HG03060 (cell line): ENCODE data around the gene UNK.
A peak's percentile ranks its signal among the peaks of the same experiment; 100 is the strongest.
"Not testable (repeated sequence)": the region's sequence is repeated elsewhere in the genome, so short reads cannot be mapped to it uniquely, and the experiment has no call there.

Experiments used
- ATAC-seq: cut with Tn5 transposase; IDR thresholded peaks from one replicate; pipeline ENCODE4 v1.9.1; 2021; ENCODE audit warnings: low read depth, moderate number of reproducible peaks; ENCODE audit not compliant: unreplicated experiment

UNK gene

DNA sequence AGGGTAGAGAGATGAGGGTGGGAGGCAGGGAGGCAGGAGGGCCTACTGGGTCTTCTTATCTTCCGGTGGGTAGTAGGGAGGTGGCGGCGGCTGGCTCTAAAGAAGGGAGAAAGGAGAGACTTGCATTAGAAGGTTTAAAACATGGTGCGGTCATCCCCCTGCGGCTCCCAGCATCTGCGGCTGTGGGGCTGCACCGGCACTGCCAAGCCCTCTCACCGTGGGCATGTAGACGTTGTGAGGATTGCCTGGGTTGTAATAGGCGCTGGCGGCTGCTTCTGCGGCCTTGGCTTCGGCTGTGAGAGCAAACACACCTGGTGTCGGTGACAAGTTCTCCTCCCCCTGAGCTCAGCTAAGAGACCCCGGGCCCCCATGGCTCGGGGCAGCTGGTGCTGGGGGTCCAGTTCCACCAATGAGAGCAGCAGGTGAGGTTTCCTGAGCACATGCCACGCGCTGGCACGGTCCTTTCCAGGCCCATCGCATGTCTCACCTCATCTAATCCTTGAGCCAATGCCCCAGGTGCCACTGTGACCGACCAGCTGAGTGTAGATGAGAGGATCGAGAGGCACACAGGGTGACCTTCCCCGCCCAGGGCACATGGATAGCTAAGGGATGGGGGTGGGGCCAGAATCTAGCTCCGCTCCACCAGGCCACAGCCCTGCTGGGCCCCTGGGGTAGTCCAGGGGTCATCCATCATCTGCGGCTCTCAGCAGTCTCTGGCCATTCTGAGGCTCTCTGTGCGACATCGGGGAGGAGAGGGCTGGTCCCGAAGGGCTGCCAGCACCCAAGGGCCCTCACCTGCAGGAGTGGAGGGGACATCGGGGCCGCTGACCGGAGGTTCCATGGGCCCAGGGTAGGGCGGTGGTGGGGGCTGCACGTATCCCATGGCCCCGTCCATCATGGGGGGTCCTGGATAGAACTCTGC, 62.3 kb downstream of the UNK start:
- ATAC-seq = no peak

DNA sequence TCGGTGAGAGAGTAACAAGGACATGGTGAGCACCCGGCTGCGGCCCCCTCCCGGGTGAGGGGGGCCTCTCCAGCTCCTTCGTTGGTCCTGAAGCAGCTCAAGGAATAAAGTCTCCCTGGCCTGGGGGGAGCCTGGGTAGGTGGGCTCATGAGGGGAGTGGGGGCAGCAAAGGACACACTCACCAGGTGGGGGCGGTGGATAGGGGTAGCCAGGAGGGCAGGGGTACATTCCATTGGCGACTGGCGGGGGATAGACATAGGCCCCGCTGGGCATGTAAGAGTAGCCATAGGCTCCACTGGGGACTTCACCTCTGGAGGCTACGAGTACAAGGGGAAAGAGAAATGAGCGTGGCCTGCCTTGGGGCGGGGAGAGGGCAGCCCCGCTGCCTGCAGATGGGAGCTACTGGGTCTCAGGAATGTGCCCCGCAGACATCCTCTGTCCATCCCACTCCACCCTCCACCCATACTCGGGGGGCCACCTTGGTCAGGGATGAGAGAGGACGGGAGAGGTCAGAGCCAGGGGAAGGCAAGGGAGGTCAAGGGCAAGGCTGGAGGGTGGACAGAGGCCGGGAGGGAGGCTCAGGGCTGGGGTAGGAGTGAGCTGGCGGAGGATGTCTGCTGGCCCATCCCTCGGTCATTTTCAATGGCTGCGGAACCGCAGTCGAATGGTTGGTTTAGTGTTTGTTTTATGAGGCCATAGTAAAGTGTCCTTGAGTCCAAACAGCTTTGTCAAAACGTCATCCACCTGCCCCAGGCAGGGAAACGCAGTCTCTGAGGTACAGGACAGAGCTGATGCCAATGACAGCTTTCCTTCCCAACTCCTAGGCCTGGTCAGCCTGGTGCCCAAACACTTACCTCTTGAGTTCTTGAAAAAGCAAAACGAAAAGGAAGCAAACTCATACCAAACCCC, 63.3 kb downstream of the UNK start:
- no peak for ATAC-seq

DNA sequence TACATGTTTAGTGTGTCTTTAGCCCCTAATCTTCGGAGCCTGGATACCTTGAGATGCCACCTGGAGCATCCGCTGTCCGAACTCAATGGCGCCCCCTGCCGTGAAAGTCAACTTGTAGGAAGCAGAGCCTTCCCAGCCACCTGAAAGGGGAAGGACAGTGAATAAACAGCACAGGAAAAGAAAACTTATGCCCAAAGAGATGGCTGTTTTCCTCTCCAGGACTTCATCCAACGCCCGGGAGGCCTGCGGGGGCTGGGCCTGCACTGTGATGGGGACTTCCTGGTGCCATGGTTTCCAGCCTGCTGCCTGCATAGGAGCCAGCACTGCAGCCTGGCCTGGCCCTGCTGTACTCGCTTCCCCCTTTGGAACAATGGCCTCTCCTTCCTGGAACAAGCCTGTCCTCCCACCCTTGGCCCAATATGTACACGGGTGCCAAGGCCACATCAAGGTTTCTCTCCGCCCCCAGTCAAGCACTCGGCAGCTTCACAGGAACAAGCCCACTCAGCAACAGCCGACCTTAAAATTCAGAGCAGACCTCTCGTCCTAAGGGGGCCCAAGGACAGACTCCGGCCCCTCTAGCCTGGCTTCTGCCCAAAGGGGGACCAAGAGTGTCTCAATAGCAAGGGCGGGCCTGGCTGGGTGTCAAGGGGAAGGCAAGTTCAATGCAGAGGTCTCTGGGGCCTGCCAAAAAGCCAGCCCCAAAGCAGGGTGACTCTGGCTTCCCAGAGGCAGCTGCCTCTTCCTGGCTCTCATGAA, 64.1 kb downstream of the UNK start:
- no peak for ATAC-seq

DNA sequence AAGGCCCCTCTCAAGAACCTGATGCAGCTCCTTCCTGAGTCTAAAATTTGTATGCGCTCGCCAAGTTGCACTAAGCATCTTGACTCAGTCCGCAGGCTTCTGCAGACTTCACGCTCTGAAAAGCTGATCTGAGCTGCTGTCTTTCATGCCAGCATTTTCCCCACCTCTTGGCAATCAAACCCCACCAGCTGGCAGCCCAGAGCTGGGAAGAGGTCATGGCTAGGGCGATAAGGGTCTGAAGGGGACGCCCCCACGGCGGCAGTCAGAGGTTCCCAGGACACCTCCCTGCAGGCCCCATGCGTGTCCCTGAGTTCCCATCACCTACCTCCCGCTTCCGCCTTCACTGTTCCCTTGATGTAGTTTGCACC, 64.7 kb downstream of the UNK start:
- no peak for ATAC-seq

DNA sequence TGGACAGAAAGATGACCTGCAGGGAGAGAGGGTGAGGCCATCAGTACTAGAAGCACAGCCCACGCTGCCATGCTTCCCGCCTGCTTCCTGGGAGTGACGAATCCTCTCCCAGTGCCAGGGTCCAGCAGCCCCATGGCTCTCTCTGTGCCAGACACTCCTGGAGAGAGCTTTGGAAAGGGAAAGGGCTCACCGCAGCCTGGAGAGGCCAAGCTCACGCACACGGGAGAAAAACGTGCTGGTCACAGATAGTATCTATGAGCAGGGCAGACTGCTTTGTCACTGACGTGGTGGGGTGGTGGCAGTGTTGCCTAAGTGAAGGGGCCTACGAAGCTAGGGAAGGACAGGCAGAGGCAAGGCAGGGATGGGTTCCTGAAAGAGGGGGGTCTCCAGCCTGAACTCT, 65.1 kb downstream of the UNK start:
- ATAC-seq = no peak

DNA sequence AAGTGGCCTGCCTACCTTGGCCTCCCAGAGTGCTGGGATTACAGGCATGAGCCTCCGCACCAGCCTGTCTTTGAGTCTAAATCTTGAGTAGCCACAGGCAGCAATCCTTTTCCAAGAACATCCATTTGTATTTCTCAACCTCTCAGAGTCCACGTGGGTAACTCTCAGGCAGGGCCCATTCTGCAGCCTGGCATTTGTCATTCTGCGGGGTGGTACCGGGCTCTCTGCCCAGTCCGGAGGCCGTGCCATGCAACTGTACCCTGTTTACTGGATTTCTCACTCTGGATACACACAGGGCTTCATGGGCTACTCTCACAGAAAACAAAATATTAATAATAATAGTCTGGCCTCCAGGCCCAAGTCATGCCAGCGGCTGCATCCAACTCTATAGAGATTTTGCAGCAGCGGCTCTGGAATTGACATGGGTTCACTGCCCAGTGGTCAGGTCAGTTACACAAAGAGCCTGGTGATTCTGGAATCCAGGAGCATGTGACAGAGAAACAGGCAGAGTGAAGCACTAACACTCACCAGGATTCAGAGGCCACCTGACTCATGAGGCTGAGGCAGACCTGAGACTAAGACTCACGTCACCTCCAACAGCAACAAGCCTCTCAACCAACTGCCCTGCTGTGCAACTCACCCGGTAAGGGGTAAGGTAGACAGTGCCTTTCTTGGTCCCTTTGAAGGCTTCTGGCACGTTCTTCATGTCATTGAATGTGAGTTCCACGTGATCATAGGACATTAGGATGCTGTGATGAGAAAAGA, 66.5 kb downstream of the UNK start:
- ATAC-seq = no peak

DNA sequence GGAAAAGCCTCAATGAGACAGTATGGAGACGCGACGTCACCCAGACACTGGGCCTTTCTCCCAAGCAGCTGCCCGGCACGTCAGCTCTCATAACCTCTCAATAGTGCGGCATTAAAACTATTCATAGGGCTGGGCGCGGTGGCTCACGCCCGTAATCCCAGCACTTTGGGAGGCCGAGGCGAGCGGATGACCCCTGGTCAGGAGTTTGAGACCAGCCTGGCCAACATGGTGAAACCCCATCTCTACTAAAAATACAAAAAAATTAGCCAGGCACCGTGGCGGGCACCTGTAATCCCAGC, 67.0 kb downstream of the UNK start:
- not testable (repeated sequence) for ATAC-seq

DNA sequence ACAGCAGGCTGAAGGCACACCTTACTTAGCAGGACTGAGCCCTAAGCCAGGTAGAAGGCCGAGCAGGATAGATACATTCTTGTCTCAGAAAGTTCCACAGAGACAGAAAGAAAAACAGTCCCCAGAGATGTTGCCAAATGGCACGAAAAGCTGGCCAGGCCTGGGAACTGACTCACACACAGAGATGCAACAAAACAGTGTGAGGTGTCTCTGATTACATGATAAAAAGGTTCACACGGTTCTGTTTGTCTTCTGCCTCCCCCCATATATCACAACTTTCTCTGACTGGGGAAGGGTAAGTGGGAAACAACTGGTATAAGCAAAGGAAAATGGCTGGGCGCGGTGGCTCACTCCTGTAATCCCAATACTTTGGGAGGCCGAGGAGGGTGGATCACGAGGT, 68.8 kb downstream of the UNK start:
- ATAC-seq = no peak

DNA sequence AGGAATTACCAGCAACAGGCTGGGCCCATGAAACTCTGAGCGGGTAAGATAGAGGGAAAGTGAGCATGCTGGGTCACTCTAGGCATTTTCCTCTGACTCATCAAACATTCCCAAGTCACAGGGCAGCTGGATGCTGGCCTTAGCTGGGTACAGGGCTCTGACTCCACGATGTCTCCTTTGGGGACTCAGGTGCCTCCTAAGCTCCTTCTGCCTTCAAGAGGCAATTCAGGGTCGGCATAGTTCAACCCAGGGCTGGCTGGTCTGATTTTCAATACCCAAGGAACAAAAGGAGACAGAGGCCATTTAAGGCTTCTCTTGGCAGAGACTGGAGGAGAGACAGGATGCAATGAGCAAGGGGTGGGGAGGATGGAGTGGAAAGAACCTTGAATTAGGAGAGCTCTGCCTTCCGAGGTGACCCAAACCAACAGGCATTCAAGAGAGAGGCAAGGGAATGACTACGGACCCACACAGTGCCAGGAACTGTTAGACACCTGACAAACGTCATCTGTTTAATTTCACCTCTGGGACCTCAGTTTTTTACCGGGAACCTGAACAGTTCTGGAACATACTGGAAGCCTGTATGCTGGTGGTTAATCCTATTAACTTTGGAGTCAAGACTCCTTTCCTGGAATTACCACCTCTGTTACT, 69.6 kb downstream of the UNK start:
- no peak for ATAC-seq

DNA sequence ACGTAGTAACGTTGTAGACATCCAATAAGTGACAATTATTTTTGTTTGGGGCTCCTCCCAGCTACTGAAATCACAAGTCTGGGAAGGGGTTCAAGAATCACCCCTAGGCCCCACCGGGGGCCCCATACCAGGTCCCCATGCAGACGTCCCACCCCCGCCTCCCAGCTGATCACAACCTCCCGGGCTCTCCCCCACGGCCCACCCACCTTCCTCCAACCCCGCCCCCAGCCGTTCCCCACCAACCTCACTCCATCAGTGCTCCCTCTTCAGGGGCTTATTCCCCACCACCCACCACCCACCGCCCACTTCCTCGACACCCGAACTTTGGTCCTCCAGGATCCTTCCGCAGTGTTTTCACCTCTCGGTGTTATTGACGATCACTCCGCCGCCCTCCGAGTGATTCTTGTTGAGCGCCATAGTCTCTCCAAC, 70.3 kb downstream of the UNK start:
- no peak for ATAC-seq

DNA sequence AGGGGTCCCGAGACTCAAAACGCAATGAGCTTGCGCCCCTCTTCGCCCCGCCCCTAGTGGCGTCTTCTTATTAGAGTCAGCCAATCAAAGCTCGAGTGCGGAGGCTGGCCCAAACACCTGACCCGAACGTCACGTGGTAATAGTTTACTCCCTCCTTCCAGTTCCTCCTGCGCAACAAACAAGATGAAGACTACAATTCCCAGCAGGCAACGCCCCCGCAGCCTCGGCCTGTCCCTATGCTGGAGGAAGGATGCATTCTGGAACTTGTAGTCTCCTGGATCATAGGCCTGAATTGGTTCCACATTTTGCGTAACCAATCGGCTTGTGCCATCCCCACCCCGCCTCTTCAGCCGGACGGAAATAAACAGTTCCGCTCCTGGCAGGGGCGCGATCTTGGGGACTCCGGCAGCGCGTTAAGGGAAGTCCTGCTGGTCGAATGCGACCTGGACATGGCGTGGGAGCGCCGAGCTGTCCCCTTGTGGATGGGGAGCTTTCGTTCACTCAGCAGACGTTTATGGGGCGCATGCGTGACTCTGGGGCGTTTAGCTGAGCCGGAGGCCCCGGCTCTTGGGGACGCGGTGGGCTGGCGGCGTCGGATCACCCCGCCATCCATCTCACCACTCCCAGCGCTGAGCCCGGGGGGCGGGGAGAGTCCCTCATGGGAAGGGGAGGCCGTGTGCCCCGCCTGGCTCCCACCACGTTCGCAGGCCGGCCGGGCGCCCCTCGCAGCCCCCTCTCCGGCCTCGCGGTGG, 70.9 kb downstream of the UNK start, which contains the start of gene WBP2:
TSS of gene WBP2 (minus strand) at position 26 of the 752 bp plus-strand sequence. CDS start 38 bp downstream, outside the sequence.
- ATAC-seq = peak; percentile 93

DNA sequence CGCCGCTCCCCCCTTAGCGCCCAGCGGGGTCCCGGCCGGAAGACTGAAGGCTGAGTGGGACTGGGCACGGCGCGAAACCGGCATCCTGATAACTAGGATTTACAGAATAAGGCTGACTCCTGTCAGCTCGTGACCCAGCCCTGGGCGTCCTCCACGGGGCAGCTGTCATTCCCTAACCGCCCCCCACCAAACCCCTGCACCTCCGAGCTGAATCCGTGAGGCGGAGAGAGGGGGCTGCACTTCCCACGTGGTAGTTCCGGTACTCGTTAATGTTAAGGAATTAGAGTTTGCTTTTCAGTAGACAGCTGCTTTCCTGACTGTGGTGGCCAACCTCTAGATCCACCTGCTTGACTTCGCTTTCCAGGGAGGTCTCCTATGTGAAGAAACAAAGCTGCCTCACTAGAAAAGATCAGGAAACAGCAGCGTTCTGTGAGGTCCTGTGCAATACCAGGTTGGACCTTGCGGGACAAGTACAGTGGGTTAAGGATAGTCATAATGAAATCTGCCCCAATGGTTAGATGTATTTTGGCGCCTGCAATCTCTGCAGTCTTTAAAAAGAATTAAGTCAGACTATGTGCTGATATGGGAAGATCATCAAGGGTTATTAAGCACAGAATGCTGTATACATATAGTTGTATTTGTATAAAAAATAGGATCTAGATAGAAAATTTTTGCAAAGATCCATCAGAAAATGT, 71.6 kb downstream of the UNK start:
- ATAC-seq = peak; percentile 4

DNA sequence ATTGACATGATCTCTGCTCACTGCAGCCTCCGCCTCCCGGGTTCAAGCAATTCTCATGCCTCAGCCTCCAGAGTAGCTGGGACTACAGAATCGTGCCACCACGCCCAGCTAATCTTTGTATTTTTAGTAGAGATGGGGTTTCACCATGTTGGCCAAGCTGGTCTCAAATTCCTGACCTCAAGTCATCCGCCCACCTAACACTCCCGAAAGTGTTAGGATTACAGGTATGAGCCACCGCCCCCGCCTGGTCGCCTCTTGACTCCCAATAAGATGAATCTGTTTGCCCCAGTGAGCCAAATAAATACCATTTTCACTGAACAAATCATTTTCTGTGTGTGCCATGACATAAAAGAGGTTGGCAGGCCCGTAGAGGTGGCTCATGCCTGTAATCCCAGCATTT, 74.8 kb downstream of the UNK start:
- not testable (repeated sequence) for ATAC-seq

DNA sequence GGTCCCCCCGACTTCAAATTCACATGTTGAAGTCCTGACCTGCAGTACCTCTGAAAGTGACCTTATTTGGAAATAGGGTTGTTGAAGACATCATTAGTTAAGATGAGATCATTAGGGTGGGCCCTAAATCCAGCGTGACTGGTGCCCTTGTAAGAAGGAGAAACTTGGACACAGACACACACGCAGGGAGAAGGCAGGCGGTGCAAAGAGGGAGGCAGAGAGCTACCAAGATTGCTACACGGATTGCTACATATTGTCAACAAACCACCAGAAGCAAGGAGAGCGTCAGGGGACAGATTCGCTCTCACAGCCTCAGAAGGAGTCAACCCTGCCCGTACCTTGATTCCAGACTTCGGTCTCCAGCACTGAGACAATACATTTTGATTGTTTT, 77.3 kb downstream of the UNK start:
- no peak for ATAC-seq

DNA sequence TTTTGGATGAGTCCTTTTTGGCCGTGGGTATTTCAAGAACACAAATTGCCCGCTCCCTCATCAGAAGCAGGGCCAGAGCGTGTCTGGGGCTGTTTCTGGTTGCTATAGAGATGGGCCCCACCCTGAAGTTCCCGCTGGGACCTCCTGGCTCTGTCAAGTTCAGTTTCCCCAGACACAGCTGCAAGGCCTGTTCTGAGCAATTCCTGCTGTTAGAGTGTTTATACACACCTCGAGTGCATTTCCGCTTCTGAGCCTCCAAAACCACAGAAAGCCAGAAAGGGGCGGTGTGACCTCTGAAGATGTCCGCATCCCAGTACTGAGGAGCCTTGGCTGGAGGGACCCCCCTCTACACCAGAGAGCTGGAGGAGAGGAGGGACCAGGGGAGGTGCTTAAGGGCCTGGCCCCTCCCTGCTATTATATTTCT, 79.9 kb downstream of the UNK start:
- peak; percentile 59 for ATAC-seq

DNA sequence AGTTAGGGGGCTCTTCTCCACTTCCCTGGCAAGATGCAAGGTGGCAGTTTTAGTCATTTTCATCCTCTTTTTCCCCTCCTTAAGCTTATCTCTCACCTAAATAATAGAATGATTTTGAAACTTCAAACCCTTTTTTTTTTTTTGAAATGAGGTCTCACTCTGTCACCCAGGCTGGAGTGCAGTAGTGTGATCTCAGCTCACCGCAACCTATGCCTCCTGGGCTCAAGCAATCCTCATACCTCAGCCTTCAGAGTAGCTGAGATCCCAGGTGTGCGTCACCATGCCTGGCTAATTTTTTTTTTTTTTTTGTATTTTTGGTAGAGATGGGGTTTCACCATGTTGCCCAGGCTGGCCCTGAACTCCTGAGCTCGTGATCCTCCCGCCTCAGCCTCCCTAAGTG, 80.3 kb downstream of the UNK start:
- ATAC-seq = not testable (repeated sequence)

DNA sequence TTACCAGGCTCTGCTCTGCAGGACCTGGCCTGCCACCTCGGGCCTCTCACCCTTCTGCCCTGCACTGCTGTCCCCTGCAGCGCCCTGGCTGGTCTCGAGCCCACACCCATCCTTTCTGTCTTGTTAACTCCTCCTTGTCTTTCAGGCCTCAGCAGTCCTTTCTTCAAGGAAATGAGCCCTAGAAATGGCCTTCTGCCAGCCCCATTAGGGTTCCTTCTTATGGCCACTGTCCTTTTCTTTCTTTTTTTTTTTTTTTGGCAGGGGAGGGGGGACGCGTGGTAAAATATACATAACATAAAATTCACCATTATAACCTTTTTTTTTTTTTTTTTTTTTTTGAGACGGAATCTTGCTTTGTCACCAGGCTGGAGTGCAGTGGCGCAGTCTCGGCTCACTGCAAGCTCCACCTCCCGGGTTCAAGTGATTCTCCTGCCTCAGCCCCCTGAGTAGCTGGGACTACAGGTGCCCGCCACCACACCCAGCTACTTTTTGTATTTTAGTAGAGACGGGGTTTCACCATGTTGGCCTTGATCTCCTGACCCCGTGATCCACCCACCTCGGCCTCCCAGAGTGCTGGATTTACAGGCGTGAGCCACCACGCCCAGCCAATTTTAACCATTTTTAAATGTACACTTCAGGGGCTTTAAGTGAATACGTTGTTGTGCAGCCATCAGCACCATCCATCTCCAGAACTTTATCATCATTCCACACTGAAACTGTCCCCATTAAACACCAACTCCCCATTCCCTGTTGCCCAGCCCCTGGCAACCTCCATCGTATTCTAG, 81.0 kb downstream of the UNK start:
- ATAC-seq = not testable (repeated sequence)
